ENCODE data around the gene P2RY14. TPM values are rescaled to one million over a fixed set of nuclear protein-coding genes. Genes with fewer than 3 reads are reported as not detected.

Gene P2RY14
- total and polyA plus RNA-seq, 10 of the 15 experiments (the other 5 are each of a cell fraction or from before 2014, with no cell fraction given): 0.06 to 0.37 (median 0.28) TPM; not detected in 7

- ChIA-PET RAD21 (ENCODE audit: unreplicated experiment) (no interaction called here), CTCF (interaction anchor here (0.9 to 1.5 kb wide), 2 partner anchors 9 to 31 kb away, joined by 3 read pairs; no protein-coding TSS in a partner anchor), POLR2A (no interaction called here), SMC1A (ENCODE audit: uncharacterized antibody, unreplicated experiment) (no interaction called here)
- no peaks in the 10 kb centered on the region for H3K9me3 ChIP-seq (replicated peaks; ENCODE audit: control insufficient read depth, insufficient read depth, low read length)
- no peak overlapping the region for H3K27ac ChIP-seq (ENCODE audit: control insufficient read depth, insufficient read depth)
- no peak overlapping the region for H2AFZ ChIP-seq (ENCODE audit: control insufficient read depth, low read depth, low read length)
- H3K79me2 ChIP-seq (ENCODE audit: control insufficient read depth, insufficient read depth, low read length): no peaks in the 10 kb centered on the region
- no peaks in the 10 kb centered on the region for H4K20me1 ChIP-seq (ENCODE audit: control insufficient read depth, insufficient read depth)
- no peak for DNase-seq (ENCODE audit: low read depth, low spot score)
- H3K27me3 ChIP-seq (replicated peaks in 1 of 2; ENCODE audit: control insufficient read depth in 2 of 2, insufficient read depth in 2 of 2, low read length in 1 of 2): no peaks in the 10 kb centered on the region; a peak in 2 of 4 replicates
- in situ Hi-C loops (cut with MboI) (no loop called here), intact Hi-C loops (cut with micrococcal nuclease; ENCODE audit: unreplicated experiment) (no loop called here)
- ATAC-seq: no peak
- H3K36me3 ChIP-seq (ENCODE audit: control insufficient read depth in 2 of 2, insufficient read depth in 2 of 2, low read length in 1 of 2): no peaks in the 10 kb centered on the region
- H3K4me2 ChIP-seq (ENCODE audit: control insufficient read depth, insufficient read depth): no peak overlapping the region
- FAIRE-seq: no peak
- no peak overlapping the region for H3K4me3 ChIP-seq
- WGBS (ENCODE audit: insufficient coverage, insufficient replicate concordance, low lambda C conversion rate, missing lambda C conversion rate): 100% methylated on average over 1 of the region's 1 CpG
- H3K4me1 ChIP-seq (ENCODE audit: control insufficient read depth, insufficient read depth, low read length): no peaks in the 10 kb centered on the region
- no peak overlapping the region for H3K9ac ChIP-seq (ENCODE audit: control insufficient read depth, insufficient read depth, low read length)
- BruUV-seq (replicated peaks): no TSS peak
- TF ChIP-seq KLF5 (IDR thresholded peaks at IDR 0.05; ENCODE audit: partially characterized antibody) (no peak), TCF3 (IDR thresholded peaks at IDR 0.05; ENCODE audit: borderline replicate concordance, insufficient read depth, low read depth, low read length) (no peak), STAT1 (conservative IDR thresholded peaks at IDR 0.05) (no peak), CUX1 (IDR thresholded peaks at IDR 0.05; ENCODE audit: insufficient replicate concordance, low read depth, low read length) (no peak), ZBTB11 (CRISPR knock-in tag; IDR thresholded peaks at IDR 0.05) (no peak), ZBED1 (IDR thresholded peaks at IDR 0.05; ENCODE audit: borderline replicate concordance) (no peak), ZSCAN29 (IDR thresholded peaks at IDR 0.05) (no peak), JUNB (IDR thresholded peaks at IDR 0.05) (no peak), MTA3 (IDR thresholded peaks at IDR 0.05; ENCODE audit: borderline replicate concordance, low read length) (no peak), BCLAF1 (IDR thresholded peaks at IDR 0.05) (no peak), SMAD1 (IDR thresholded peaks at IDR 0.05; ENCODE audit: low read depth, partially characterized antibody) (no peak), CHD2 (IDR thresholded peaks at IDR 0.05; ENCODE audit: borderline replicate concordance, low read depth, low read length) (no peak), CHD1 (IDR thresholded peaks at IDR 0.05; ENCODE audit: low read depth, low read length) (no peak), NR2F1 (conservative IDR thresholded peaks at IDR 0.05) (no peak), TAF1 (IDR thresholded peaks at IDR 0.05; ENCODE audit: borderline replicate concordance, low read depth, low read length) (no peak)
Observed at GRCh38 chr3:151322511-151322910, 44.2 kb upstream of the P2RY14 start.

All from GM12878 (cell line).